Activated T-cell treated with anti-CD3 and anti-CD28 coated beads for 4 hours (primary cell): ENCODE results near the gene NME5.
"Not testable (repeated sequence)": the region's sequence is repeated elsewhere in the genome, so short reads cannot be mapped to it uniquely, and the experiment has no call there.

ENCODE experiments used
- DNase-seq: peaks from one replicate; pipeline ENCODE4 v3.0.0-alpha.2; 2020

NME5 gene, protein sequence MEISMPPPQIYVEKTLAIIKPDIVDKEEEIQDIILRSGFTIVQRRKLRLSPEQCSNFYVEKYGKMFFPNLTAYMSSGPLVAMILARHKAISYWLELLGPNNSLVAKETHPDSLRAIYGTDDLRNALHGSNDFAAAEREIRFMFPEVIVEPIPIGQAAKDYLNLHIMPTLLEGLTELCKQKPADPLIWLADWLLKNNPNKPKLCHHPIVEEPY

DNA sequence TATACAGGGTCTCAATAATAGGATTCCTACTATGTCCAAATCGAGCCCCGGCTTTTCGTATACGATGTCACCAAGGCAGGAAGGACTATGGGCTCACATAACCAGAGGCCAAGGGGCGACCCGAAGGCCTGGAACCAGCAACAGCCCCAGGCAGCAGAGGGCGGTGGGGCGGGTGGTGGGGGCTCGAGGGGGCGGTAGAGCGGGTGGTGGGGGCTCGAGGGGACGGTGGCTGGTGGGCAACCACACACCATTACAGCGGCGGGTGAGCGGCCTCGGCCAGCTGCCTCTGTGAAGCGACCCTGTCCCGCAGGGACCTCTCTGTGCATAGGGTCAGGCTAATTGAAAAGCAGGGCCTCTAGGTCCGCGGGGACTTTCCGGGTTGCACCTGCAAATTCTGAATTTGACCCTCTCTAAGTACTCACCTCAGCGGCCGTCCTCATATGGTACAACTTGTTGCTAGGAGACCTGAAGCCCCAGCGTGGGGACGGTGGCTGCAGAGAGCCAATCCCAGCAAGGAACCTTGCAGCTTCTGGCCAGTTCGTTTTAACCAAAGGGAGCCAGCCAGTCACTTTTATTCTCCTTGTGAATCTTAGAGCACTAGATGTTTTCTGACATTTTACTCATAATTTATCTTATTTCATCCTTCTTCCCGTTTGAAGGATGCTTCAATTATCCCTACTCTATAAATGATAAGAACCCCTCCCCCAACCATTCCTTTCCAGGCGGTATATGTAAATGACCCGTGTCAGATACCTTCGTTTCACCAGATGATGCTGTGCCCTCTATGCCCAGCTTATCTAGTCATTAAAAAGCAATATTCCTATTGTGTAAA lies at the start of gene NME5:
Gene NME5, minus strand, starts transcription at position 480 of the 832 bp plus-strand sequence. CDS start 648 bp downstream, outside the sequence.
- no peak for DNase-seq

DNA sequence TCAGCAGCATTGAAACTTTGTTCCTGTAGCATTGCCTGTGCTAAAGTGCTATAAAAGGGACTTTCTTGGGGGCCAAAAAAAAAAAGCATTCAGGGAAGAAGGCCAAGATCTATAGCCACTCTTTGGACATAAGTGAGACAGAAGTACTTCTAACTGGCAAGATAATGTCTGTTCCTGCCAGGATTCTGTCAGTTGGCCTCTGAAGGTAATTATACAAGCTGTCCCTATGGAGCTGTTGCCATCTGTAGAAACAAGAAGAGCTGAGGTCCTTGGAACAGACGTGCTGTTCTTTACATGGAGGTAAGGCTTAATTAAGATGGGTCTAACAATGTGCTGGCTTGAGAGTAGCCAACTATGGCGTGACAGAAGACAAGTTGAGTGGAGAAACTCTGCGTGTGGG lies 49.4 kb upstream of the NME5 start:
- DNase-seq = no peak

DNA sequence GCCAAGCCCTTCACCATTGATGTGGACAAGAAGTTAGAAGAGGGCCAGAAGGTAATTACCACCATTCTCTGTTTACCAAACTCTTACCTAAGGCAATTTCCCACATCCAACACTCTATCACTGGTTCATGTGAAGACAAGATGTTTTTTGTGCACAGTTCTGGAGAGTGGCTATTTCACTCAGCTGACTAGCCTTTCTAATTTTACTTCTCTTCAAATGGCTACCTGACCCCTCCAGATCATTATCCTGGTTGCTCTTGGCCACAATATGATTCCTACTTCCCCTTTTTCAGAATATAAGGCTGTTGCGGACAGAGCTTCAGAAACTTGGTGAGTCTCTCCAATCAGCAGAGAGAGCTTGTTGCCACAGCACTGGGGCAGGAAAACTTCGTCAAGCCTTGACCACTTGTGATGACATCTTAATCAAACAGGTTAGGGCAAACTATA lies 46.8 kb upstream of the NME5 start:
- DNase-seq = no peak

DNA sequence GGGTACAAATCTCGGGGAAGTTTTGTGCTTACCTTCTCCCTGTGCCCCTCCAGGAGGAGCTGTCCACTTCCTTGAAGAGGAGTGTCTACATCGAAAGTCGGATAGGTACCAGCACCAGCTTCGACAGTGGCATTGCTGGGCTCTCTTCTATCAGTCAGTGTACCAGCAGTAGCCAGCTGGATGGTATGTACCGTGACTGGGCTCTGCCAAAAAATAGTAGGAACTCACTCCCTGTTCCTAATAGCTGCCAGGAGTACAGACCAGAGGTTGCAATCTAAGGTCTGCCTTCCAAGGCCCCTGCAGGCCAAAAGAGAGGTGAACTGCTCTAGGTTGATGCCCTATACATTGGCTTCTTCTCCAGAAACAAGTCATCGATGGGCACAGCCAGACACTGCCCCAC lies 43.6 kb upstream of the NME5 start:
- no peak for DNase-seq

DNA sequence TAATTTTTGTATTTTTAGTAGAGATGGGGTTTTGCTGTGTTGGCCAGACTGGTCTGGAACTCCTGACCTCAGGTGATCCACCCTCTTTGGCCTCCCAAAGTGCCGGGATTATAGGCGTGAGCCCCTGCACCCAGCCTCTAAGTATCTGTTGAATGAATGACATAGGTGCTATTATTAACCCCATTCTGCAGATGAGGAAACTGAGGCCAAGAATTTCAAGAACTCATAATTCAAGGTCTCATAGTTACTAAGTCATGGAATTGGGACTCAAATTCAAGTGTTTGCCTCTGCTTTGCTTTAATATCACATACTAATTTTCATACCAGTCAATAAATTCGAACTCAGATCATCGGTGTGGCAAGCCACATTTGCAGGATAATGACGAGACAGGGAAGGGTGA lies 41.6 kb upstream of the NME5 start:
- no peak for DNase-seq

DNA sequence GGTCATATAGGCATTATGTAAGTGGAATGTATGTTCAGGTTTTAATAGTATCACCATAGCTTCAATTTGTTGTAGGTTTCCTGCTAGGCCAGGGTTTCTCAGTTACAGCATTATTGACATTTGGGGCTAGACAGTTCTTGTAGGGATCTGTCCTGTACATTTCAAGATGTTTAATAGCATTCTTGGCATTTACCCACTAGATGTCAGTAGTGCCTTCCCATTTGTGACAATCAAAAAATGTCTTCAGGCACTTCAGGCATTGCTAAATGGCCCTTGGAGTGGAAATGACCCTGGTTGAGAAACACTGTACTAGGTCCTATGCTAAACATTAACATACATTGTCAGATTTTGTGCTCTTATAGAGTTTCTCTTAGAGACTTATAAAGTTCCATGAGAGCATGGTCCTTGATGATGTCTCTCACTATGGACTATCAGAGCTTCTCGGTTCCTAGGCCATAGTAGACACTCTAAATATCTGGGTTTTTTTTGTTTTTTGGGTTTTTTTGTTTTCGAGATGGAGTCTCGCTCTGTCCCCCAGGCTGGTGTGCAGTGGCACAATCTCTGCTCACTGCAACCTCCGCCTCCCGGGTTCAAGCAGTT lies 41.1 kb upstream of the NME5 start:
- no peak for DNase-seq

DNA sequence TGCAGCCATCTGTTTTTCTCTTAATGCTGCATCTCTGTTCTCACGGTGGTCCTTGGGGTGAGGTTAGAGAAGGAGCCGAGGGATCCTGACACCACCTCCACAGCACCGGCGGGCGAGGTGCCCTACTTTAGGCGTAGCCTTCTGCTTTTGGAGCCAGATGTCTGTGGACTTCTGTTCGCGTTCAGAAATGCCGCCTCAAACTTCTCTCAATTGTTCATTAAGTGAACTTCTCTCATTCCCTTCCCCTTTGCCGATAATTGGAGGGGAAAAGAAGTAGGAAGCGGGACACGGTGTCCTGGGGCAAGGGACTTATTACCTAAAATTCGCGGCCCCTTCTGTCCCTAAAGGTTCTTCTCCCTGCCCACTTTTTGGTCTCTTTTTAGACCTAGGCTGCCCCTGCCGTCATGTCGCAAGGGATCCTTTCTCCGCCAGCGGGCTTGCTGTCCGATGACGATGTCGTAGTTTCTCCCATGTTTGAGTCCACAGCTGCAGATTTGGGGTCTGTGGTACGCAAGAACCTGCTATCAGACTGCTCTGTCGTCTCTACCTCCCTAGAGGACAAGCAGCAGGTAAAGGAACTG lies 40.1 kb upstream of the NME5 start:
- DNase-seq = no peak

DNA sequence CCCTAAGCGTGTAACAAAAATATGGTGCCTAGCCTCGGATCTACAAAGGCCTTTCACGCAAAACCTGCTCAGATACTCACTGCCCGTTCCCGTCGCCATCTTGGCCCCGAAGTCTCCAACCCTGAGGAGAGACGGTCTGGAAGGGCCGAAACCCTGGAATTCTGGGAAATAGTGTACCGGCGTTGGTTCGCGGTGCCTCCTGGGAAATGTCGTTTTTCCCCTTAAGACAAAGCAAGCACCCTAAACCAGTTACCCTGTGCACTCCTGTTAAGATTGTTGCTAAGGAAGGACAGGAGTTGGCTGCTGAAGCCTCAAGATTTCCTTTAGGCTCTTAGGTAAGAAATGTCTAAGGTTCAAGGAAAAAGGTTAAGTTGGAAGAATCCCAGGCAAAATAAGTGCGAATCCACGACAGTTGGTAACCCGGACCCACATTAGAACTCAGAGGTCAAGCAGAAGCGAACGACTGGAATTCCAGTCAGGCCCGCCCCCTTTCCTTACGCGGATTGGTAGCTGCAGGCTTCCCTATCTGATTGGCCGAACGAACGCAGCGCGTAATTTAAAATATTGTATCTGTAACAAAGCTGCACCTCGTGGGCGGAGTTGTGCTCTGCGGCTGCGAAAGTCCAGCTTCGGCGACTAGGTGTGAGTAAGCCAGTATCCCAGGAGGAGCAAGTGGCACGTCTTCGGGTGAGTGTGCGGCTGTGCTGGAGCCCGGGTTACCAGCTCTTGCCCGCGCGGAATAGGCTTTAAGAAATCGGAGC lies 39.5 kb upstream of the NME5 start, which contains the start of the genes BRD8 and KIF20A:
Gene BRD8, minus strand, starts transcription at position 115 of the 761 bp plus-strand sequence. Its CDS starts 16 bp downstream, at position 99.
Gene KIF20A, plus strand, starts transcription at position 597 of the 761 bp plus-strand sequence. CDS start 569 bp downstream, outside the sequence.
- DNase-seq = peak; percentile 86

DNA sequence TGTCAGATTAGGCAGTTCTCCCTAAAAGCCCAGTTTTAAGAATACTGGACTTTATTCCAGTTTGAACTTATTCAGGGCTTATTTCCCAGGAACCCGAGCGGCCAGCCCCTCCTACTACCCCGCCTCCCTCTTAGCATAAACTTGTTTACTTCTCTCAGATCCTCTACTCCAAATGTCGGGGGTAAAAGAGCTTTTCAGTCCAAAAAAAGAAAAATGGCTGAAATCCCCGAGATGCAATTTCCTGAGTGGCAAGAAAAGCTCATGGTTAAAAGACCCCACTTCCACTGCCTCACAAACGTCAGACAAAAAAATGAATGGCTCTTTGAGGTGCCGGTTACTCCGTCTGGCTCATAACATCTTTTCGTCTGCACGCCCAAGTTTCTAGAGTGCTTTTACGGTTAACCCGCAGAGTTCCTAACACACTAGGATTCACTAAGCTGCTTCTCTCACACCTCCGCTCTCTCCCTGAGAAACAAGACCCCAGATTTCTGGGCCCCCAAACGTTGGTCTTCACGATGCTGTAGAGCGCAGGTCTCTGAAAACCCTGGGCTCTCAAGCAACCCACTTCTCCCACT lies 38.8 kb upstream of the NME5 start:
- no peak for DNase-seq

DNA sequence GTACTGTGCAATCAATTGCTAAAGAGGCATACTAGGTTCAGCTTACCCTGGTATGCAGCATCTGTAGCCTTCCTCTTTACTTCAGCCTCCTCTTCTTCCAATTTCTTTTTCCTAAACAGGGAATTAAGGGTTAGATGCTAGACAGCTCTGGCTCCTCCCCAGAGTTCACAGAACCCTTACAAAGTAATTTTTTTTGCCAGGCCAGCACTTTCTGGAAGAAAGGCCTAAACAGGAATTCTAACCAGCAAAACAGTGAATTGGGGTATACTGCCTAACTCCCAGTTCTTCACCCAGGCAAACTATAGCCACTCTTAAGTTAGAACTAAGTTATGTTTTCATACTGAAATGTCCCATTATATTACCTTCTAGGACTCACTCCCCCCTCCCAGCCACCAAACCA lies 31.1 kb upstream of the NME5 start:
- DNase-seq = no peak

DNA sequence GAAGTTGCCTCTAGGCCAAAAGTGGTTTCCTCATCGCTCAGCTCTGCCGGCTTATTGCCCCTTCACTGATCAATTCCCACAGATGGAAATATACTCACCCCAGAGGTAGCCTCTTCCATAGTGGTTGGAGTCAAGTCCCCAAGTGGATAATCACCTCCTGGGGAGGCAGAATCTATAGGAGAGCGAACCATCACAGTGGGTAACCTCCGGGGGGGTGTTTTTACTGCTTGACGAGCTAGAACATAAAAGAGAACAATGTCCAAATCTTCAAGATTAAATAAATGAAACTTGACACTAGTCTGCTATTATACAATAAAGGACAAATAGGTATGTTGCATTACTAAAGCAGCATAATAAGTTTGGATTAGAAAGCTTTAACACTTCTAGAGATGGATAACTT lies 29.9 kb upstream of the NME5 start:
- no peak for DNase-seq

DNA sequence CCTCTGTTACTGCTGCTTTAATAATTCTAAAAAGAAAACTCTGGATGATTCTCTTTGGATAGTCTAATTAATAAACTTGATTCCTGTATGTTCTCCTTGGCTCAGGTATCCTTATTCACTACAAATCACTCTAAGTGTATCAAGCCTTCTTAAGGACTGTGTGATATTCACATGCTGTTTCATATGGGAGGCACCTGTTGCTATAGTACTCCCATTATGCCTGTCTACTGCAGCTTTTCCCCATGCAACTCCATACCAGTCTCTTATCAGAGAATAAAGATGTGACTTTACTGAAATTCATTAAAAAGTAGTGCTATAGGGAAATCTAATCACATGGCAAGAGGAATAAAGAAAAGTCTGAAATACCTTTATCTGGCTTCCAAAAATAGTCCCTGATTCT lies 24.5 kb upstream of the NME5 start:
- no peak for DNase-seq

DNA sequence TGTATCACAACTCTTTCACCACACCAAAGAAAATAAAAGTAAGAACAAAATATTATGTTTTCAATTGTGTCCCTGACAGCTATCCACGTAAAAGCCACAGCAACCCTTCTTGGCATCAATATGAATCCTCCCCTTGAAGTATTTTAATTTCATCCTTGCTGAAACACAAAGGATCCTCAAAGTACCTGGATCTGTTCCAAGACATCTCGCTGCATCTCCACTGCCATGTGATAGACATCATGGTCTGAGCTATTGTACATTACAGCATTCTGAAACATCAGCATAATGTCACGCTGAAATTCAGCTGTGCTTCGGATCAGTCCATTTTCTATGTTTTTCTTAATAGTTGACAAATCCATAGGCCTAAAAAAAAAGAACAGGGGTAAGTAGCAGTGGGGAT lies 21.5 kb upstream of the NME5 start:
- no peak for DNase-seq

DNA sequence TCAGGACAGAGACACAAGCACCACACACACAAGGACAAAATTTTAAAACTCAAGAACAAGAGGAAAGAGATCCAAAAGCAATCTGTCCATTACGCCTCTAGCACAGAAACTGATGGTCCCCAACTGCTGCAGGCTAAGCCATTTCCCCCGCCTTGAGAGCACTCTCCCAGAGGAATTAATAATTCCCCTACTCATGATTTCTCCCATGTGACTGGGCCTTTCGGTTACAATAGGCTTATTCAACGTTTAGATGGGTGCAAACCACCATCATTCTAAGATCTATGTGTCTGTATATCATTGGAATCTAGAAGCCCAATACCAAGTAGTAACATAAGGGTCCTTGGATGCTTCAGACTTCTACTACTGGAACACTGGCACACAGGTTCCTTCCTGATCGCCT lies 20.4 kb upstream of the NME5 start:
- no peak for DNase-seq

DNA sequence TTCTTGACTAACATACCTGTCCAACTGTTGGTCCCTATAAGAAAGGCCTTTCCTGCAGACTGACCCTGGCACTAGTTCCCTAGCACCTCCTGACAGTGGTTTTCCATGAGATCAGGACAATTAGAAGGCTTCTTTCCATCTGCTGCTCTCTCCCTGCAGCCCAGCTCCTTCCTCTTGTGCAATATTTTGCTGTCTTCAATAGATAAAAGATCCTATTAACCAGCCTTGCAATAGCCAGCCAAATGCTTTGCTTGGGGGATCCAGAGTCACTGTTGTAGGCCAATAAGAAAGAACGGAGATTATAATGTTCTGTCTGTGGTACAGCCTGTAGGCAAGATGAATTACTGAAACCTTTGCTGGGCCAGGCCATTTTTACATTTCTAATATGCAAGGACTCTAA lies 18.4 kb upstream of the NME5 start:
- DNase-seq = no peak

DNA sequence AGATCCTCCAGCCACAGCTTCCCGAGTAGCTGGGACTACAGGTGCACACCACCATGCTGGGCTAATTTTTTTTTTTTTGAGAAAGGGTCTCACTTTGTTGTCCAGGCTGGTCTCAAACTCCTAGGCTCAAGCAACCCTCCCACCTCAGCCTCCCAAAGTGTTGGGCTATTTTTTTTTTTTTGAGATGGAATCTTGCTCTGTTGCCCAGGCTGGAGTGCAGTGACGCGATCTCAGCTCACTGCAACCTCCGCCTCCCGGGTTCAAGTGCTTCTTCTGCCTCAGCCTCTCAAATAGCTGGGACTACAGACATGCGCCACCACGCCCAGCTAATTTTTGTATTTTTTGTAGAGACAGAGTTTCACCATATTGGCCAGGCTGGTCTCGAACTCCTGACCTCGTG lies 16.7 kb upstream of the NME5 start:
- DNase-seq = not testable (repeated sequence)

DNA sequence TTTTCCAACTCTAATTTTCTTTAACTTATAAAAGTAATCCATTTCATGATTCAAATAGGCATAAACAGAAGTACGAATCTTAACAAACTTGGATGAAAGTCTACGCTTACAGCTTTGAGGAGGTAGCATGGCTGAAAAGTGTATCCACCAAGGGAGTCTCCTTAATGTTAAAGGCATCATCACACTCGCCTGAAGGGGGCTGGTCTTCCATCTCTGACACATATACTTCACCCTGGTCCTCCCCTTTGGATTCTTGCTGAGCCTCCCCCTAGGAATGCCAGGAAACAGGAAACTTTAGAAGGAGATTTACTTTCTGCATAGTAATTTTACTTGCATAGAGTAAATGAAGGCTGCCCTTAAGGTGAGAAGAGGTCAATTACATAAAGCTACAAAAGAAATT lies 10.3 kb upstream of the NME5 start:
- no peak for DNase-seq

DNA sequence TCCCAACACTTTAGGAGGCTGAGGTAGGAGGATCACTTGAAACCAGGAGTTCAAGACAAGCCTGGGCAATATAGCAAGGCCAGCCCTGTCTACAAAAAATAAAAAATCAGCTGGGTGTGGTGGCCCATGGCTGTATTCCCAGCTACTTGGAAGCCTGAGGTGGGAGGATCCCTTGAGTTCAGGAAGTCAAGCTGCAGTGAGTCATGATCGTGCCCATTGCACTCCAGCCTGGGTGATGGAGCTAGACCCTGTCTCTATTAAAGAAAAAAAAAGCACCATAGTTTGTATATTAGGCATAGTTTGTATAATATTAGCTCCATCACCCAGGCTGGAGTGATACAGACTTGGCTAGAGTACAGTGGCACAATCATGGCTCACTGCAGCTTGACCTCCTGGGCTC lies 9.6 kb upstream of the NME5 start:
- DNase-seq = no peak

DNA sequence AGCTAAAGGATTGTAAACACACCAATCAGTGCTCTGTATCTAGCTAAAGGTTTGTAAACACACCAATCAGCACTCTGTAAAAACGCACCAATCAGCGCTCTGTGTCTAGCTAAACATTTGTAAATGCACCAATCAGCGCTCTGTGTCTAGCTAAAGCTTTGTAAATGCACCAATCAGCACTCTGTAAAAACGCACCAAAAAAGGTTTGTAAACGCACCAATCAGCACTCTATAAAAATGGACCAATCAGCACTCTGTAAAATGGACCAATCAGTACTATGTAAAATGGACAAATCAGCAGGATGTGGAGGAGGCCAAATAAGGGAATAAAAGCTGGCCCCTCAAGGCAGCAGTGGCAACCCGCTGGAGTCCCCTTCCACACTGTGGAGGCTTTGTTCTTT lies 4.3 kb upstream of the NME5 start:
- DNase-seq = not testable (repeated sequence)

DNA sequence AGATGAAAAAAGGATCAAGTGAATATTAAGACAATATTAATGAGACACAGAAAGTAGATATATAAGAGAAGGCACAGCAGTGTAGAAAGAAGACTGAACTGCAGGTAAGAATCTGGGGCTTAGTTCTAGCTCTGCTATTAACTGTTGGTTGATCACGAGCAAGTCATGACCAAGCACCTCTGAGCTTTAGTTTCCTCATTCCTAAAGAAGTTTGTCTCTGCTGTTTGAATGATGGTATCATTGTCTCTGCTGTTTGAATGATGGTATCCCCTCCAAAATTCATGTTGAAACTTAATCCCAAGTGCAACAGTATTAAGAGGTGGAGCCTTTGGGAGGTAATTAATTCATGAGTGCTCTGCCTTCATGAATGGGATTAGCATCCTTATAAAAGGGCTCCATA lies 2.5 kb upstream of the NME5 start:
- no peak for DNase-seq

DNA sequence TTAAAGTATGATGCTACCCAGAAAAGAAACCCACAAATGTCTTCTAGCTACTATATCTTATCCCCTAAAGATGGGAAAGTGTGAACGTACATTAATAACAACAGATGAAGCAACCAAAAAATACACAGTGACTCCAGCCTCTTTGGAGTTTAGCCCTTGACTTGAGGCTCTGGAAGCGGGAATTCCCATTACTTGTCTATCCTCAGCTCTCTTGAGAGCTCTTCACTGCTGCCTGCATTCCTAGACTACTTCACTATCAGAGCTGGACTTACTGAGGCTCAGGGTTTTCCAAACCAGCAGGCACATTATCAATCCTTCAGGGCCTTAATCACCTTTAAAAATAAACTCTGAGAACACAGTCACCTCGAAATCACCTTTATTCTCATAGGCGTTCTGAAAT lies 1.0 kb upstream of the NME5 start:
- no peak for DNase-seq

DNA sequence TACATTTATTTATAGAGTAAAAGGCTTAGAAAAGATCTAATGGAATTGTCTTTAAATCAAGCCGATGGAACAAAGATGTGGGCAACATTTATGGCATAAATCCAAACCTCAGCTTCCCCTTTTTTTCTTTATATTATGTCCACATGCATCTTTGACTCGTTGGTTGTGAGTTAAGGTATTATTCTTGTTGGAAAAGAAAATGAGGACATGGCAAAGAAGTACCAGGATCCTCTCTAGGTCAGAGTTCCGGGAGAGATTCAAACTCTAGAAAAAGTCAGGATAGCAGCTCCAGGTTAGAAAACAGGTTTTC lies 508 bp upstream of the NME5 start:
- no peak for DNase-seq

DNA sequence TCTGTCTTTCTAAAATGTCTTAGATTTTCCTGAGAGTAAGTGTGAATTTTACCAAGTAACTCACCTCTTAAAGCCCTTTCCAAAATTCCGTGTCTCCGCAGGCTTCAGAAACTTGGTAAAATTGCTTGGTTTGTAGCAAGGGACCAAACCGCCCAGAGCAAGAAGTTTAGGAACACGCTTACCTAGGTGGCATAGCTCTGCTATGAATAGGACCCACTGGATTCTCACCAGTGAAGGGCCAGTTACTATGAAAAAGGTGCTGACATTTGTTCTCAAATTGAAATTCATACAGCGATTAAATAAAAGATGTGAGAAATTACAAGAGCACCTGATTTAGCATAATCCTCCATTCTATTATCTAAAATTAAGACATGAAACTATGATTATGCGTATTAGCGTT lies 6.7 kb downstream of the NME5 start:
- DNase-seq = no peak
